CD4-positive, alpha-beta T cell (primary cell): ENCODE data around the gene HHATL. TPM values are rescaled to one million over a fixed set of nuclear protein-coding genes. Genes with fewer than 3 reads are reported as not detected.

Experiments used
- ATAC-seq: fragments of 200-7000 bp; cut with Tn5 transposase; one replicate; pipeline ENCODE4 v1.10.0; 2022; ENCODE audit warnings: mild to moderate bottlenecking; ENCODE audit not compliant: poor library complexity
- CTCF ChIA-PET: fragments of 350-600 bp; sonication (Branson Sonifier 250); formaldehyde crosslinking; loops from one replicate; lab custom pipeline; 2021; ENCODE audit warnings: antibody characterized with exemption, inconsistent platforms; lab: Charles Lee
- POLR2A ChIA-PET: fragments of 350-600 bp; sonication (Branson Sonifier 250); formaldehyde crosslinking; loops from one replicate; lab custom pipeline; 2021; ENCODE audit warnings: antibody characterized with exemption, inconsistent platforms; lab: Charles Lee
- DNase-seq, 14 experiments: peaks; one replicate each; pipeline ENCODE4 v3.0.0-alpha.2; 2013 to 2020; ENCODE audit warnings: mixed read lengths in 2 of 14
- H3K27ac ChIP-seq, 2 donors: one replicate each; pipeline versions ENCODE4 v1.5.1 to v1.7.0; 2013; ENCODE audit warnings: low read length in 2 of 2, low read depth in 1 of 2, mild to moderate bottlenecking in 1 of 2
- H3K27me3 ChIP-seq, 2 experiments: 1 replicate in 1 of 2; 2 replicates in 1 of 2; pipeline versions ENCODE4 v1.6.1 to v1.7.0; 2013; ENCODE audit warnings: low read length in 2 of 2, control low read depth in 1 of 2, mild to moderate bottlenecking in 1 of 2, moderate library complexity in 1 of 2; ENCODE audit not compliant: insufficient read depth in 2 of 2, control insufficient read depth in 1 of 2
- H3K36me3 ChIP-seq: one replicate; pipeline ENCODE4 v1.6.1; 2013; ENCODE audit warnings: low read length, control low read depth; ENCODE audit not compliant: insufficient read depth
- H3K4me1 ChIP-seq: one replicate; pipeline ENCODE4 v1.6.1; 2013; ENCODE audit warnings: low read length, control low read depth; ENCODE audit not compliant: insufficient read depth
- H3K4me3 ChIP-seq: one replicate; pipeline ENCODE4 v1.5.1; 2013; ENCODE audit warnings: mild to moderate bottlenecking, low read length, moderate library complexity
- H3K9me3 ChIP-seq, 2 experiments: 1 replicate in 1 of 2; 2 replicates in 1 of 2; pipeline versions ENCODE4 v1.6.1 to v1.7.0; 2013; ENCODE audit warnings: low read length in 2 of 2, mild to moderate bottlenecking in 2 of 2, control low read depth in 1 of 2, moderate library complexity in 1 of 2; ENCODE audit not compliant: control insufficient read depth in 1 of 2, insufficient read depth in 1 of 2
- H3K27ac Mint-ChIP-seq: one replicate; pipeline ENCODE4 v1.8.0; 2020; ENCODE audit warnings: mixed read lengths
- H3K27me3 Mint-ChIP-seq: one replicate; pipeline ENCODE4 v1.8.0; 2021; ENCODE audit warnings: mixed read lengths
- H3K36me3 Mint-ChIP-seq: one replicate; pipeline ENCODE4 v1.8.0; 2021; ENCODE audit warnings: low read depth, mixed read lengths
- H3K4me1 Mint-ChIP-seq: one replicate; pipeline ENCODE4 v1.8.0; 2021; ENCODE audit warnings: low read depth, mixed read lengths
- H3K4me3 Mint-ChIP-seq: one replicate; pipeline ENCODE4 v1.8.0; 2020; ENCODE audit warnings: mild to moderate bottlenecking, mixed read lengths
- H3K9me3 Mint-ChIP-seq: one replicate; pipeline ENCODE4 v1.8.0; 2020; ENCODE audit warnings: mixed read lengths
- CTCF ChIP-seq: fragments of 200-600 bp; IDR thresholded peaks from one replicate; pipeline ENCODE4 v1.8.0; 2022; ENCODE audit warnings: antibody characterized with exemption, mild to moderate bottlenecking
- intact Hi-C, 2 experiments: fragments of 100-400 bp; cut with DNase I in 1 of 2; cut with micrococcal nuclease in 1 of 2; formaldehyde crosslinking; loops; one replicate each; pipeline versions ENCODE4 v1.15.1 to v1.9.0; 2023 to 2025; cut with DNase I, micrococcal nuclease
- polyA plus RNA-seq, 2 donors: library from polyadenylated mRNA; unstranded; fragments of 120-200 nt; gene quantifications; one replicate each; pipeline ENCODE4 v1.2.1, GENCODE V29; 2013
- total RNA-seq, 174 experiments: library from RNA in 2 of 174; stranded (reverse) in 2 of 174; gene quantifications; one replicate each; pipeline ENCODE4 v1.2.3 and lab custom pipeline; 2021 to 2026

The HHATL gene, protein sequence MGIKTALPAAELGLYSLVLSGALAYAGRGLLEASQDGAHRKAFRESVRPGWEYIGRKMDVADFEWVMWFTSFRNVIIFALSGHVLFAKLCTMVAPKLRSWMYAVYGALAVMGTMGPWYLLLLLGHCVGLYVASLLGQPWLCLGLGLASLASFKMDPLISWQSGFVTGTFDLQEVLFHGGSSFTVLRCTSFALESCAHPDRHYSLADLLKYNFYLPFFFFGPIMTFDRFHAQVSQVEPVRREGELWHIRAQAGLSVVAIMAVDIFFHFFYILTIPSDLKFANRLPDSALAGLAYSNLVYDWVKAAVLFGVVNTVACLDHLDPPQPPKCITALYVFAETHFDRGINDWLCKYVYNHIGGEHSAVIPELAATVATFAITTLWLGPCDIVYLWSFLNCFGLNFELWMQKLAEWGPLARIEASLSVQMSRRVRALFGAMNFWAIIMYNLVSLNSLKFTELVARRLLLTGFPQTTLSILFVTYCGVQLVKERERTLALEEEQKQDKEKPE
- total RNA-seq, result not detected
- not detected for polyA plus RNA-seq (2013, experiment 1 of 2)
- 1.2 TPM for polyA plus RNA-seq (2013, experiment 2 of 2)
- 0 to 0.24 (median 0) reads per million in 172 experiments for total RNA-seq (lab: John Stamatoyannopoulos, UW)

GRCh38 chr3:42702066-42702951 is at the start of gene HHATL:
Gene HHATL, minus strand, starts transcription at chr3:42702798. Its CDS starts 1,972 bp downstream, at chr3:42700826.
- H3K36me3 Mint-ChIP-seq, result no peaks in the 10 kb centered on the region
- intact Hi-C loops, result no loop called here
- CTCF ChIA-PET, result no interaction called here
- Histone ChIP-seq H3K36me3 (no peaks in the 10 kb centered on the region), H3K4me3 (no peak within 1 kb of the TSS), H3K4me1 (peaks cover 18% of the 10 kb centered on the region), H3K27me3 (no peaks in the 10 kb centered on the region), H3K27ac (no peak within 1 kb of the TSS), H3K9me3 (peaks cover 0 to 12% of the 10 kb centered on the region in 2 experiments)
- TF ChIP-seq CTCF, result no peak
- peaks cover 6% of the 10 kb centered on the region for H3K27me3 Mint-ChIP-seq
- H3K9me3 Mint-ChIP-seq, result no peaks in the 10 kb centered on the region
- H3K4me1 Mint-ChIP-seq, result no peaks in the 10 kb centered on the region
- ATAC-seq (no peak), DNase-seq (peak in 1 of 14 experiments; percentile 32)
- POLR2A ChIA-PET, result no interaction called here
- no peak within 1 kb of the TSS for H3K27ac Mint-ChIP-seq
- no peak within 1 kb of the TSS for H3K4me3 Mint-ChIP-seq

DNA sequence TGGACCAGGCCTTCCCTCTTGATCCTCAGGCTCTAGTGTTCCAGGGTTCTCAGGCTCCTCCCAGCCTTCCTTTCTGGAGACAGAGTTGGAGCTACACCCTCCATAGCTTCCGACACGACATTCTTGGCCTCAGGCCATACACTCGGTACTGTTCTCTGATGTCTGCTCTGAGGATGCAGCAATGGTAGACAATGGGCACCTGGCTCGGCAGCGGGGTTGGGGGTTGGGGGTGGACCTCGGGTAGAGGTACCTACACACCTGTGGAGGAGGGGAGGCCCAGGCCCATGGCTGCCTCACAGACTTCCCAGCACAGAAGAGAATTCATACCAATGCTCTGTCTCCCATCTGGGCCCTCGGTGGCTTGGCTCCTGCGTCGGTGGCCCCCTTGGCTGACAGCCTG is 49.0 kb upstream of the HHATL start:
- H3K4me3 ChIP-seq, result no peak overlapping the region
- CTCF ChIA-PET, result no interaction called here
- Mint-ChIP-seq H3K27ac (no peak overlapping the region), H3K4me1 (peaks cover 40% of the 10 kb centered on the region), H3K4me3 (no peak overlapping the region), H3K9me3 (no peaks in the 10 kb centered on the region), H3K27me3 (no peaks in the 10 kb centered on the region), H3K36me3 (no peaks in the 10 kb centered on the region)
- ATAC-seq (no peak), DNase-seq (no peak)
- no peaks in the 10 kb centered on the region for H3K36me3 ChIP-seq
- TF ChIP-seq CTCF, result no peak
- intact Hi-C loops, result loop anchor here in 1 of 2 experiments (5.0 kb wide), 2 partner anchors 249 to 504 kb away; partner anchors contain the start of gene VIPR1
- H3K27ac ChIP-seq, result no peak overlapping the region
- POLR2A ChIA-PET, result no interaction called here
- H3K27me3 ChIP-seq, result no peaks in the 10 kb centered on the region
- H3K4me1 ChIP-seq, result peaks cover 40% of the 10 kb centered on the region
- H3K9me3 ChIP-seq, result no peaks in the 10 kb centered on the region

- ATAC-seq (no peak), DNase-seq (no peak)
- Mint-ChIP-seq H3K4me1 (peaks cover 45% of the 10 kb centered on the region), H3K27me3 (no peaks in the 10 kb centered on the region), H3K36me3 (no peaks in the 10 kb centered on the region), H3K9me3 (no peaks in the 10 kb centered on the region), H3K4me3 (no peak overlapping the region), H3K27ac (no peak overlapping the region)
- TF ChIP-seq CTCF, result no peak
- Histone ChIP-seq H3K4me1 (peaks cover 47% of the 10 kb centered on the region), H3K9me3 (no peaks in the 10 kb centered on the region), H3K4me3 (no peak overlapping the region), H3K27ac (no peak overlapping the region), H3K36me3 (no peaks in the 10 kb centered on the region), H3K27me3 (no peaks in the 10 kb centered on the region)
- POLR2A ChIA-PET, result no interaction called here
- CTCF ChIA-PET, result no interaction called here
- intact Hi-C loops, result loop anchor here in 1 of 2 experiments (5.0 kb wide), 2 partner anchors 249 to 504 kb away; partner anchors contain the start of gene VIPR1
Observed at GRCh38 chr3:42750834-42751233, 48.2 kb upstream of the HHATL start.
